Activated T-cell treated with anti-CD3 and anti-CD28 coated beads for 1 hour (primary cell): Measurements from ENCODE around the gene PTPRK.

Experiments used
- DNase-seq: peaks from one replicate; pipeline ENCODE4 v3.0.0-alpha.2; 2020; ENCODE audit warnings: low read depth

The PTPRK gene

GRCh38 chr6:128138694-128139093, 381.7 kb downstream of the PTPRK start:
- no peak for DNase-seq

- no peak for DNase-seq
These were observed 385.1 kb downstream of the PTPRK start for GRCh38 chr6:128135325-128135724.

- no peak for DNase-seq
These were observed 388.8 kb downstream of the PTPRK start for GRCh38 chr6:128131566-128131965.

DNA sequence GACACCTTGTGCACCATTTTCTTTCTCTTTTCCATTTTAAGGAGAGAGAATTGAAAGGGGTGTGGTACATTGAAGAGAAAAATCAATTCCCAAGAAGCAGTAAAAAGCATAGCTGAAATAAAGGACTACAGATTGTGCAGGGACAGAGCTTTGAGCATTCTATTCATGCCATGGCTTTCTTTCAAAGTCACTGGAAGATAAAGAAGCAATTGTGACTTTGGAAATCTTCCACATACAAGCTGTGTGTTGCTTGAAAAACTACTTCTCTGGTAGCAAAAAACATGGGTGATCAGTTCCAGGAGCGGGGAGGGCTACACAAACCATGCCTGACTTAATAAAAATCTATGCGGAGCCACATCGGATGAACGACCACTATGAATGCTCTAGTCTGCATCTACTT, 389.4 kb downstream of the PTPRK start:
- DNase-seq = no peak

GRCh38 chr6:128129679-128130078, 390.7 kb downstream of the PTPRK start:
- no peak for DNase-seq

DNA sequence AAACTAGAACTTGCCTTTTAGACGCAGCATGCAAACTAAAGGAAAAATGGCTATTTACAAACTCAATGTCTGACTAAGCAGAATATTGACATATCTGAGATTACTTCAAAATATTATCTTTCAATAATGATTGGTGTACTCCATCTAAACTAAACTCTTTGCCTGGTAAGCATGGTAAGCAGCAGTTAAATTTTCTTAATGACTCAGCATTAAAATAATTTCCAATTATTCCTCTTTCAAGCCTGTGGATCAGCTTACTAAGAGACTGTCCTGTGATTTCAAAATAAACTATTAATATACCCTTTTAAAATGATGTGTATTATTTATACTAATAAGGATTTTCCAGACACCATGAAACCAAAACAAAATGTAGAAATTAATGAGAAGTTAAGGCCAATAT, 392.7 kb downstream of the PTPRK start:
- DNase-seq = no peak

DNA sequence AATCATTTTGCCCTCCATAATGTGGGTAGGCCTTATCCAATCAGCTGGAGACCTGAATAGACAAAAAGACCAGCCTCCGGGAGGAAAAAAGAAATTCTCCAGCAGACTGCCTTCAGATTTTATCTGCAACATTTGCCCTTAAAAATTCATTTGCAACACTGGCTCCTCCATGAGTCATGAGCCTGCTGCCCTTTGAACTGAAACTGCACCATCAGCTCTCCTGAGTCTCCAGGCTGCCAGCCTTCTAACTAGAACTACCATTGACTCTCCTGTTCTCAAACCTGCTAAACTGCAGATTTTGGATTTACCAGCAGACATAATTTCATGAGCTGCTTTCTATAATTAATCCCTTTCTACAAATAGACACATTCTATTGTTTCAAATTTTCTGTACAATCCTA, 395.7 kb downstream of the PTPRK start:
- DNase-seq = no peak

- no peak for DNase-seq
These were observed 398.8 kb downstream of the PTPRK start for GRCh38 chr6:128121610-128122009.

DNA sequence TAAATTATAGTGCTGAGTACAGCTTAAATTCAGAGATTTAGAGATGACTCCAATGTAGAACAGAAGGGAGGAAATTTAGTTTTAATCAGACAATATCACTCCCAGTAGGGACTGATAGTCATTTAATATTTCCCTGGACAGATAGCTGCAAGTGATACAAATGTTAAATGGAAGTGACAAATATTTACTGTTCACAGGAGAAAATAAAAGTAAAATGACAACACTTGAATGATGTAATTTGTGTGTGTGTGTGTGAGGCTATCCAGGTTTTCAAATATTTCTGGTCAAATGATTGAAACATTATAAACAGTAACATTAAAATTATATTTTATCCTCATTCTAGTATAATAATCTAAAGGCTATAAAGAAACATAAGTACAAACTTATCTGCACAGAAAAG, 399.2 kb downstream of the PTPRK start:
- no peak for DNase-seq

GRCh38 chr6:128118401-128118800, 402.0 kb downstream of the PTPRK start:
- no peak for DNase-seq

- no peak for DNase-seq
These were observed 402.5 kb downstream of the PTPRK start for GRCh38 chr6:128117916-128118315.

DNA sequence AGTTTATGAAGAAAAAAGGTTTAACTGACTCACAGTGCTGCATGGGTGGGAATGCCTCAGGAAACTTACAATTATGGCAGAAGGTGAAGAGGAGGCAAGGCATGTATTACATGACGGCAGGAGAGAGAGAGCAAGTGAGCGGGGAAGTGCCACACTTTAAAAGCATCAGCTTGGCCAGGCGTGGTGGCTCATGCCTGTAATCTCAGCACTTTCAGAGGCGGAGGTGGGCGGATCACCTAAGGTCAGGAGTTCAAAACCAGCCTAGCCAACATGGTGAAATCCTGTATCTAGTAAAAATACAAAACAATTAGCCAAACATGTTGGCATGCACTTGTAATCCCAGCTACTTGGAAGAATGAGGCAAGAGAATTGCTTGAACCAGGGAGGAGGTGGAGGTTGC, 406.2 kb downstream of the PTPRK start:
- DNase-seq = no peak

DNA sequence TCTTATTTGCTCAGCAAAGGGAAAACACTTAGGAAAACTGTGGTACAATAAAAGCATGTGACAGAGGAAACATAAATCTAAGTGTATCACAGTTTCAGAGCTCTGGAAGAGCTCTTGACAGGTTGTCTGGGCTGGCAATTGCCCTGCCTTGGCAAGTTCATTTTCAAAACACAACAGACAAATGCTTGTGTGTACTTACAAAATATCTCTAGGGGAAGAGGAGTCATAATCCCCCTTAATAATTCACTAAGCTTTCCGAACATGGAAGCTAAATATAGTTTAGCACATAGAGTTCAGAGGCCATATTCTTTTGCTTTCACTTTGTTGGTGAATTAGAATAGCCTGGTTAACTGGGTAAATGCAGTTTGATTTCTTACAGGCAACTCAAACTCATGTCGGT, 407.9 kb downstream of the PTPRK start:
- DNase-seq = no peak

- no peak for DNase-seq
These were observed 409.3 kb downstream of the PTPRK start for GRCh38 chr6:128111096-128111495.

DNA sequence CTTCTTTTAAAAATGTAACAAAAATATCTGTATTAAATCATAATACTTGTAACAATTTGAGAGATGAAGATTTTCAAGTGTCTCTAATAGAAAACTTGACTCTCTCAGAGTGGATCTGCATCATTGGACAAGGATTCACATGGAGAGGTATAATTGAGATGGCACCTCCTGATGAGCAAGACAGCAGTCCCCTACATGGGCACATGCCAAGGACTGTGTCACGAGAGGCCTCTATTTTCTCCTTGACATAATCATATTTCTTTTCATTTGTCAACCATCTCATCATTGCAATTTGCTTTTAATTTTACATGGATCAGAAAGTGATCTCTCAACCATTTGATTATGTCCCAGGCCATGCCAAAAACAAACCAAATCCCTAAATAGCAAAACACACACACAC, 412.7 kb downstream of the PTPRK start:
- no peak for DNase-seq

GRCh38 chr6:128099571-128100197, 420.7 kb downstream of the PTPRK start:
- no peak for DNase-seq

DNA sequence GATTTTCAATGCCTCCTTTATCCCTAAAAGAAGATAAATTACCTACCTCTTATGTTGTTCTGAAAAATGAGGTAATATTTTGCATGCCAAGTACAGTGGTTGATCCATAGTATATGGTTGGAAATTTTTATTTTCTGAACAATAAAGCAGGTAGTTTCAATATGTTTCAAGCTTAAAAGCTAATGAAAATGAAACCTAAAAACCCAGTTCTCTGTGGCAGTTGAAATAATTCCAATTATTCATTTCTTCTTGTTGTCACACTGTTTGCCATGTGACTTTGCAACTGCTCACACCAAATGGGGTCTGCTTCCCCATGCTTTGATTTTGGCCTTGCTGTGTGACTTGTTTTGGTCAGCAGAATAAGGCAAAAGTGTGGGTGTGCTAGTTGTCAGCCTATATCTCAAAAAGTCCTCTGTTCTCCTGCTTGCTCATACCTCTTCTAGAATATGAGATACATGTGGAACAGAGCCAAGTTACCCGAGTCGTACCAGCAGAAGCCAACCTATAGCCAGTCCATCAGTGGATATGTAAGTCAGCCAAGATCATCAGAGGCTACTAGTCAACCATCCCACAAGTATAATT, 422.3 kb downstream of the PTPRK start:
- DNase-seq = no peak

GRCh38 chr6:128097009-128097408, 423.4 kb downstream of the PTPRK start:
- no peak for DNase-seq

GRCh38 chr6:128095362-128095761, 425.0 kb downstream of the PTPRK start:
- no peak for DNase-seq

DNA sequence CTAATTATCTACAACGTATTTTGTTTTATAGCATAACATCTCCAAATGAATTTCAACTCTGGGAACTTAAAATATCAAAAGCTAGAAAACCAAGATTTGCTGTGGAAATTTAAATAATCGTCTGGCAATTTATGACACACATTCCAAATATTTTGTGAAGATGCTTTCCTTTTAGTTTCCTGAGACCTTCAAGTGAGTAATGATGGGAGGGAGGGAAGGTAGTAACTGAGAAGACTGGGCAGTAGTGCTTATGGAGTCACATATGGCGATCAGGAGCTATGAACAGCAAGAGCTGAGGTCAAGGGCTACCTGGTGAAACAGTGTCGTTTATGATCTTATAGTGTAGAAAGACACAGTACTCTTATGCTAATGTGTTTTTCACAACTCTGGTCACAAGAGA, 441.4 kb downstream of the PTPRK start:
- DNase-seq = no peak

DNA sequence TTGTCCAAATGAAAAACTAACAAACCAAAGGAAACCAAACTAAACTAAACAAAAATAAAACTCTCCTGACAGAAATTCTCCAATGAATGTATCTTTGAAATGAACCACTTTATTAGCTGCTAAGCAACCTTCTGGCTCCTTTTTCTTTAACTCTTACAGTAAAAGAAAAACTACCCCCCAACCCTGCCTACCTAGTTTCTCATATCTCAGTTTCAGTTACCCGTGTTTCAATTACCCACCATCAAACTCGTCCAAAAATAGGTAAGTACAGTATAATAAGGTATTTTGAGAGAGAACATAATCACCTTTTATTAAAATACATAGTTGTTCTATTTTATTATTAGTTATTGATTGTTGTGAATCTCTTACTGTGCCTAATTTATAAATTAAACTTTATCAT, 442.1 kb downstream of the PTPRK start:
- DNase-seq = no peak

- no peak for DNase-seq
These were observed 443.6 kb downstream of the PTPRK start for GRCh38 chr6:128076843-128077242.

DNA sequence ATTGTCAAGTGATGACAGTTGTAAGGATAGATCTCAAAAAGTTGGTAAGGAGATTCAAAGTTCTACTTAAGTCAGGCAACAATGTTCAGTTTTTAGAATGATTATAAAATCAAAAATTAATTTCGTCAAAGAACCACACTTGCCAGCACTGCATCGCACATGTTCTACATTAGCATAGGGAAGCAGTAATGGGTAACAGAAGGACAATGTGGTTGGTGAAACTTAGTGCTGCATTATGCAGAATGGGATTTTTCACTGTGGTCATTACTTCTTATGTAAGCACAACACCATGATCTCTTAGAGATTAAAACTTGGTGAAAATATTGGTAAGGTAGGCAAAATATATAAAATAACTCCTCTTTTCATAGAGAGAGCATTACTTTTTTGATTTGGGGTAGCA, 445.8 kb downstream of the PTPRK start:
- no peak for DNase-seq

GRCh38 chr6:128073389-128073788, 447.0 kb downstream of the PTPRK start:
- no peak for DNase-seq
